Inferior parietal cortex (tissue), 1 donor: ENCODE measurements around the gene PARP9.
A peak's percentile ranks its signal among the peaks of the same experiment; 100 is the strongest.
"Not testable (repeated sequence)": the region's sequence is repeated elsewhere in the genome, so short reads cannot be mapped to it uniquely, and the experiment has no call there.

Experiments used
- DNase-seq: peaks from one replicate; pipeline ENCODE4 v3.0.0-alpha.2; 2016; ENCODE audit errors: extremely low spot score

PARP9 gene

DNA sequence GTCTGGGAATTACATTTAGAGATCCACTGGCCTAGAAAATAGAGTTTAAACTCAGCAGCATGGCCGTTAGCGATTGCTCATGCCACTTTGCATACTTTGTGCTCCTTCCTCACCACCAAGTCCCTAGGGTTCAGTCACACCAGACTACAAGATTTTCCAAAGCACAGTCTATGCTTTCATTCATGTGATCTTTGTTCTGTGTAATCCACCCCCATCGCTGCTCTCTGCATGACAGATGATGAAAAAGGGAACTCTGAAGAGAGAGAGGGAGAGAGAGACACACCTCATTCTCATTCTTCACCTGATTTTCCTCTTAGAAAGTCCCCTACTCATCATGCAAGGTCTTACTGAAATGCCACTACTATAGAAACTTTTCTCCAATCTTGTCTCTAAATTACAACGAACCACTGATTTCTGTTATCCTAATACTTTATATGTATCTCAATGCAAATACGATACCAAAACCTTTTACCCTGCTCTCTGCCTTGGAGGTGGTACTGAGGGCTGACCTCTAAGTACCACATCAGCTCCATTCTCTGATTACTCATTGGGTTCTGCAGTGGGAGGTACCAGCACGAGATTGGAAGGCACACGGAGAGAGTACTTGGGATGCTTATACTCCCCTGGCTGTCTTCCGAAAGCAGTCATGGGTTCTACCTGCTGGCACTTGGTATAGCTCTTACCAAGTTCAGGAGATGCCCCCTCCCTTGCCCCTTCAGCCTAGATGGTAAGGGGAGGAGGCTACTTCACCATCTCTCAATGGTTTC, 12.3 kb upstream of the PARP9 start:
- no peak for DNase-seq

DNA sequence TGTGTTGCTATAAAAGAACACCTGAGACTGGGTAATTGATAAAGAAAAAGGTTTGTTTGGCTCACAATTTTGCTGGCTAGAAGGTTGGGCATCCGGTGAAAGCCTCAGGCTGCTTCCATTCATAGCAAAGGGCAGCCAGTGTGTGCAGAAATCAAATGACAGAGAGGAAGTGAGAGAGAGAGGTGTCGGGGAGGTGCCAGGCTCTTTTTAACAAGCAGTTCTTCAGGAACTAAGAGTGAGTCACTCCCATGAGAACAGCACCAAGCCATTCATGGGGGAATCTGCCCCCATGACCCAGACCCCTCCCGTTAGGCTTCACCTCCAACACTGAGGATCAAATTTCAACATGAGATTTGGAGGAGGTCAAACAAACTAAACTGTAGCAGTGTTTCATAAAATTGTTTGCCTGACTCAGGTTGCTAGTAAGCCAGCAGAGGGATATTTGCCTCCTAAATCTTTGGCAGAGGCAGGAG, 8.9 kb upstream of the PARP9 start:
- DNase-seq: no peak

DNA sequence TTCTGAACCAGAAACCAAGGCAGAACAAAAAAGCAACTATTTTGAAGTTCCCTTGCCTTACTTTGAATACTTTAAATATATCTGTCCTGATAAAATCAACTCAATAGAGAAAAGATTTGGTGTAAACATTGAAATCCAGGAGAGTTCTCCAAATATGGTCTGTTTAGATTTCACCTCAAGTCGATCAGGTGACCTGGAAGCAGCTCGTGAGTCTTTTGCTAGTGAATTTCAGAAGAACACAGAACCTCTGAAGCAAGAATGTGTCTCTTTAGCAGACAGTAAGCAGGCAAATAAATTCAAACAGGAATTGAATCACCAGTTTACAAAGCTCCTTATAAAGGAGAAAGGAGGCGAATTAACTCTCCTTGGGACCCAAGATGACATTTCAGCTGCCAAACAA, 4.7 kb upstream of the PARP9 start:
- no peak for DNase-seq

DNA sequence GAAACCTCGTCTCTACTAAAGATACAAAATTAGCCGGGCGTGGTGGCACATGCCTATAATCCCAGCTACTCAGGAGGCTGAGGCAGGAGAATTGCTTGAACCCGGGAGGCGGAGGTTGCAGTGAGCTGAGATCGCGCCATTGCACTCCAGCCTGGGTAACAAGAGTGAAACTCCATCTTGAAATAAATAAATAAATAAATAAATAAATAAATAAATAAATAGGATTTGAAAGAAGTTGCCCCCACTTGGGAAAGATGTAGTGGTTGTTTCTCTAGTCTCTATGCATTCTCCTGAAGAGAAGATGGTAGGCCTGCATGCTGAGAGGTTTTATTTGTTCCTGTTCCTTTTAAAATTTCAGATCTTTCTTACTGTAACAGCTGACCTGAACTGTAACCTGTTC, 4.0 kb upstream of the PARP9 start:
- not testable (repeated sequence) for DNase-seq

DNA sequence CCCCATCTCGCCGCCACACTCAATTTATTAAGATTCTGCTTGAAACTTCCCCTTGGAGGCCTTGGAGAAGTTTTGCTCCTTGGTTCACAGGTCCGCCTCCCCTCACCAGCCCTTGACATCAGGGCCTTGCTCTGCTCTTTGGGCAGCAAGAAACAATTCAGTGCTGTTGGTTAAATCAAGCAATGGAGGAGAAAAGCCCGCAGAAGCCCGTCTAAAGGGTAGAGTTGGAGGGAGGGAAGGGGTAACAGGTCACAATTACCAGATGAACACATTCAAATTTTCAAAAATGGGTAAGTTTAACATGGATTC, 429 bp downstream of the PARP9 start:
- no peak for DNase-seq

DNA sequence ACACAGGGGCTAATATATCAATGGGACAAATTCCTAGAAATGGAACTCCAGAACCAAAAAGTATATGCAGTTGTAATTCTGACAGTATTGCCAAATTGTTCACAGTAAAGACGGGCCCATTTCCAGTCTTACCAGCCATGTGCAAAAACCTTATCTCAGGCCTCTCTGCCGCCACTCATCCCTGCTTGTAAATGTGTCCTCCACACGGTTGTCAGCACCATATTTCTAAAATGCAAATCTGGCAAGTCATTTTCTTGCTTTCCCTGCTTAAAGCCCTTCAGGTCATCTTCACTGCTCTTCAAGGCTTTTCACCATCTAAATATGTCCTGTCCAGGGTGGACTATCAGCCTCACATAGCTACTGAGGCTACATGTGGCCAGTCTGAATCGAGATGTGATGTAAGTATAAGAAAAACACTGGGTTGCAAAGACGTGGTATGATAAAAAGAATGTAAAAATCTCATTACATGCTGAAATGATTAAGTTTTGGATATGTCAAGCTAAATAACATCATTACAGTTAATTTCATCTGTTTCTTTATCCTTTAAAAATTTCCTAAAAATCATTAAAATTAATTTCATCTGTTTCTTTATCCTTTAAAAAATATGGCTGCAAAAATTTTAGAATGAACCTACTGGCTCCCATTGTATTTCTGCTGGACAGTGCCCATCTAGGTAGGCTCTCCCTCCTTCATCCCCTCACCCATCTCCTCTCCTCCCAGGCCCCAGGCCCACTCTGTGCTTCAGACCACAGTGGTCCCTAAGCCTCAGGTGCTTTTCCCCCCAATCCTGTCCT, 980 bp downstream of the PARP9 start:
- DNase-seq: no peak

DNA sequence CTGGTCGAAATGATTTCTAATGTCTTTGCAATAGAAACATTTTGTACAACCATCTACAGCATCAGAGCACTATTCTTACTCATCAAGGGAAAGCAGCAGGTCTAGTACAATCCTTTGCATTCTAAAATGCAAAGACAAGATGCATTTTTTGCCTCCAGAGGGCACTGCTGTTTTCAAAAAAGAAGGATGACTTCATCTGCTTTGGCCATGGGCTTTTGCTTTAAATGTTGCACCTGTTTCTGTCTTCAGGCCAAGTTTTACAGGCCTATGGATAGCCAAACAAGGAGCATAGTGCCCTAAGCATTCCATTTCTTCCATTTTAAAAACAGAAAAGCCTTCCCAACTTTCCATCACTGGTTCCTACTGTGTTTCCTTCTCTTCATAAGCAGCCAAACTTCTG, 3.4 kb downstream of the PARP9 start:
- peak; percentile 66 for DNase-seq

DNA sequence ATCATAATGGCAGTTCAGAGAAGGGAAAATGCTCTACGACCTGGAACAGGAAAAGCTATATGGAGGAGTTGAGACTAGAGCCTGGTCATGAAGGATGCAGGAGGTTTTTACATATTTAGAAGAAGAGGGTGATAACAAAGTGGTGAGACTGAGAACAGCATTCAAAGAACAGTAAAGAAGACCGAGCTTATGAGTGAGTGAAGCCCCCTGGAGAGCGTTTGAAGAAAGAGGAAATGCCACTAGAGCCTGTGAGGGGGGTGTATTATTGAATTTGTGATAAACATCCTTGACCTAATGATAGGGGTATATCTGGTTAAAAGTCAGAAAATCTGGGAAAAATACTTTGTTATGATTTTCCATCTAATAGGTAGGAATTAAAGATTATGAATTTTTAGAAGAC, 4.2 kb downstream of the PARP9 start:
- no peak for DNase-seq

DNA sequence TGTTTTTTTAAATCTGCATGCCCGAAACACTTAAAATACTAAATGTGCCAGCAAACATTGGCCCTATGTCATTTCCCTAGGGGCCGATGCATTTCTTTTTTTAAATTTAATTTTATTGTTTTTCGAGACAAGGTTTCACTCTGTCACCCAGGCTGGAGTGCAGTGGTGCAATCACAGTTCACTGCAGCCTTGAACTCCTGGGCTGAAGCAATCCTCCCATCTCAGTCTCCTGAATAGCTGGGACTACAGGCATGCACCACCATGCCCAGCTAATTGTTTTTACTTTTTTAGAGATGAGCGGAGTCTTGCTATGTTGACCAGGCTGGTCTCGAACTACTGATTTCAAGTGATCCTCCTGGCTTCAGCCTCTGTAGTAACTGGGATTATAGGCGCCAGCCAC, 5.5 kb downstream of the PARP9 start:
- no peak for DNase-seq

DNA sequence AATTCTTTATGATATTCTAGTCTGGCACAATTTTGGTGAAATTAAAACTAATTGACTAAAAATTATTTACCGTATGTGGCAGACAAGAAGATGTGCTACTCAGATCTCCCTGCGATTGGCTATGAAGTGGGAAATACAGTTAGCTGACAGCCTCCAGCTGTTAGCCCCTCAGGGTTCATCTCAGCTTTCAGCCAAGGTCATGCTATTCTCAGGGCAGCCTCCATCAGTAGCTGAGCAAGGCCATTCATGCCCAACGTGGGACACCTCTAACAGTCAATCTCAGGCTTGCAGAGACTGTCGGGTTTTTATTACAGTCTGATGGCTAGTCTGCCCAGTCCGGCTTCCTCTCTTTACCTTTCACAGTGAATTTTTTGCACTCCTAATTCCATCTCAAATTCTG, 6.7 kb downstream of the PARP9 start:
- no peak for DNase-seq

DNA sequence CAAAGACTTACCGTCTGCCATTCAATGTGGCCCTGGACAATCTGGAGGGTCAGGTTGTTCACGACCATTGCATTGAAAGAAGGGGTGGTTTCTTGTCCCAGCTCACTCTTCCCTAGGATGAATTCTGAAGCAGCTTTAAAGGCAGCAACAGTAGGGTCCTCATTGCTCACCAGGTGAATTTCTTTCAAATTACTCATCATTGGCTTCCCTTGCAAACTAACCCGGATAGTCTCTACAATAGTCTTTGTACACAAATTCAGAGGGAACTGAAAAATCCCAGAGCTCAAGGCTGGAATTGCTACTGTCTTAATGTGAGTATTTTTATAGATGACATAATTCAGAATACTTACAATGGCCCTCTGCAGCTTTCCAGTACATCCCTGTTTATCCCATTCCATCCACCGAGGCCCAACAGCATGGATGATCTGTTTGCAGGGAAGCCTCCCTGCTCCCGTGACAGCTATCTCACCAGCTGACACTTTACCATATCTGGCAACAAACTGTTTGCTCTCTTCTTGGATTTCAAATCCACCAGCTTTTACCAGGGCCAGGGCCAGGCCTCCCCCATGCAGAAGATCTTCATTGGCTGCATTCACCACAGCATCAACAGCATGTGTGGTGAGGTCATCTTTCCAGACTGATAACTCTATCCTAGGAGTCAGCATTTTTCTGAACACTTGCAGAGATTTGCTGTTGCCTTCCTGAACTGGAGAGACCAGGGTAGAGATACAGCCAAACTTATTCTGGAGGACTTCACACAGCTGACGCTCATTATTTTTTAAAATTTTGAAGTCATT, 8.6 kb downstream of the PARP9 start:
- DNase-seq: no peak

DNA sequence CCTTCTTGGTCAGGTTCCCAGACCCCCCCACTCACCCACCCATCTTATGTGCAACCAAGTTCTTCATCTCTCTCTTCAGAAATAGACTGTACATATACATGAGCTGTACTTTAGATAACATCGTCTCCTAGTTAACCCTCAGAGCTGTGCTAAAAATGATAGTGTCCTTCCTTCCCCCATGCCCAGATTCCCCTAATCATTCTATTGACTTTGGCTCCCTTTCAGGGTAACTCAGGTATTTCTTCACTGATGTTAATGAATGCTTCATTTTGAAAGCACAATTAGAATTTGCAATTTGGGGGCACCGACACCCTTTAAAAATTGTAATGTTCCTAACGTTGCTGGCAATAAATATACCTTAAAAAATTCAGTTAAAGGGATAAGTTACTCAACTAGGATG, 10.9 kb downstream of the PARP9 start:
- DNase-seq: no peak

DNA sequence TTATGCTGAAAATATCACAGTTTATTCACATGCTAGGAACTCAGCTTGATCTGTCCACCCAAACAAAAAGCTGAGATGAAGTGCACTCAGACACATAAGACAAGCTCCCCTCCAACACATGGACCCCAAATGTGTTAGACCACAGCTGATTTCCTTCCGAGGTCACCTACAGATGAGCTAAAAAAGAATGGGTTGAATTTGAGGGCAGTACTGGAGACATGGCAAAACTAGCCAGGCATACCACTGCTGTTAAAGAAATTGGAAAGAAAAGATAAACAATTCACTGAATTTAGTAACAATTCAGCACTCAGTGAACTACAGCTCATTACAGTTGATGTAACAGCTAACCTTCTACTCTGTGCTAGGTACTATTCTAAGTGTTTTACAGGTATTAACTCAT, 15.5 kb downstream of the PARP9 start:
- no peak for DNase-seq

DNA sequence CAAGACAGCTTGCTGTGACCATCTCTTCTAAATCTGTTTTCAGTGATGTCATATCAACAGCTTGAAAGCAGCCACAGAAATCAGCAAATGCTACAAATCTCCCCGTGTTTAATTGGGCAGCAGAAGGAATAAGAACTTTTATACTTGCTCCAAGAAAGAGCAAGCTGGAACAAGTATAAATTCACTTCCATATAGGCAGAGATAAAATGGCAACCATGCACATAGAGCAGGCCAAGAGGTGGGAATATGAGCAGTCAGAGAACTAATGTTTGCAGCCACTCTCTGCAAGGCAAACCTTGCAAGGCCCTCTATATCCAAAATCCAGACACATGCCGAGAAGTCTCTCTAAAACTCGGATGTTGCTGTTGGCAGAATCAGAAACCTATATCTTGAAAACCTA, 16.0 kb downstream of the PARP9 start:
- DNase-seq: no peak

DNA sequence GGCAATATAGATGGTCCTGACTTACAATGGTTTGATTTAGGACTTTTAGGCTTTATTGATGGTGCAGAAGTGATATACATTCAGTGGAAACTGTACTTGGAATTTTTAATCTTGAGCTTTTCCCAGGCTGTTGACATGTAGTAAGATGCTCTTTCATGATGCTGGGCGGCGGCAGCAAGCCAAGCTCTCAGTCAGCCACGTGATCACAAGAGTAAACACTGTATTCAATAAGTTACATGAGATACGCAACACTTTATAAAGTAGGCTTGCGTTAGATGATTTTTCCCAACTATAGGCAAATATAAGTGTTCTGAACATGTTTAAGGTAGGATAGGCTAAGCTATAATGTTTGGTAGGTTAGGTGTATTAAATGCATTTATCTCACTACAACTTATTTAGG, 17.9 kb downstream of the PARP9 start:
- no peak for DNase-seq

DNA sequence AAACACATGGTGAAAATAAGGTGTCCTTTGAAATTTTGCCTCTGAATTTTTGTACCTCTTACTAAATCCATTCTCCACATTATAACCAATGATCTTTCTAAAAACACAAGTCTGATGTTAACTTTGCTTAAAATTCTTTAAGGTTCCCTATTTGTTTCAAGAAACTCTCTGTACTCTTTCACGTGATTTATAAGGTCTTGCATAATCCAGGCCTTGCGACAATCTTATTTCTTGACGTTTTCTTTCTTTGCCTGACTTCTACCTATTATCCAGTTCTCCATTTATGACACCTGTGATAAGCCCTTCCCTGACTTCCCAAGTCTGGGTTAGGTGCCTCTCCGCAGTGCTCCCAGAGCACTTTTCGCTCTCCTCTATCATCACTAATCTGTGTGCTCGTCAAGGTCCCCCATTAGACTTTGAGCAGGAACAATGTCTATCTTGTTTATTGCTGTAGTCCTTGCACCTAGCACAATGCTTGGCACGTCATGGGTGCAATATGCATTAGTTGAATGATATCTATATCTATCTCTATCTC, 25.1 kb downstream of the PARP9 start:
- no peak for DNase-seq

DNA sequence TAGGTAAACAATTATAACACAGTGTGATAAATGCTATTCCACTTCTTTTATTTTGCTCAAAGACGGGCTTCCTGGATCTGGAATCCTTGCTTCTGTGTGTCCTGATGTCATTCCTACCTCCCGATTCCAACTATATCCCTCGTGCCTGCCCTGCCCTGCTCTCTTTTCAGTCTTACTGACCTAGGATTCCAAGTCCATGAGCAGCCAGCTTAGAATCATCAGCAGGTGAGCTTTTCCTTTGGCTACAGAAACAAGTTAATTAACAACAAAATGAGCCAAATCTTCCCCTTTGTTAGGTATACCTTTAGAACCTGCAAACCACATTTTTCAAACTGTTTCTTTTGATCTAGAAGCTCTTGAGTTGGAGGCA, 27.5 kb downstream of the PARP9 start:
- no peak for DNase-seq

DNA sequence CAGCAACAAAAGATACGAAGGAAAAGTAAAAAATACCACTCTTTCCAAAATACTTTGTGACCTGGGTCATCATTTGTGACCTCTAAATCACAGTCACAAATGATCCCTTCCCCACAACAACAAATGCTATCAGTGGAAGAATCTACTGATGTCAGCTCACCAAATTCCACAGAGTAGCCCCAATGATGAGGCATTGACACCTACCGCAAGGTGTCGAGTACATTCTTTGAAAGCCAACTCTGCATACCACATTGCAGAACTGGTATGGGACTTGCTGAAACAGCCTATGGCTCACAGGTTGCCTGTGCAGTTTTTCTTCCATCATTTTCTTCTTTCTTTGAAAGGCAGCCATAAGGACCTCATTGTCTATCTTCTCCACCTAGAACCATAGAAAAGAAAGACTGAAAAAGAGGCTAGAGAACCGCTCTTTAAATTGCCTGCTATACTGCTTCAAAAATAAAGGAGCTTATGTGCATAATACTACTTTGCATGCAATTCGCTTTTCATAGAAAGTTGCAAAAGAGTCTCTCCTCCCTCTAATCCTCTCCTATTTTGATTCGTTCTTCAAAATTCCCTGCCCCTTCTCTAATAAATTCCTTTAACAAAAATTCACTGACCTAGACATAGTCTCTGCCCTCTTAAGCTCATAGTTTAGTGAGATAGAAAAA, 28.0 kb downstream of the PARP9 start:
- no peak for DNase-seq

DNA sequence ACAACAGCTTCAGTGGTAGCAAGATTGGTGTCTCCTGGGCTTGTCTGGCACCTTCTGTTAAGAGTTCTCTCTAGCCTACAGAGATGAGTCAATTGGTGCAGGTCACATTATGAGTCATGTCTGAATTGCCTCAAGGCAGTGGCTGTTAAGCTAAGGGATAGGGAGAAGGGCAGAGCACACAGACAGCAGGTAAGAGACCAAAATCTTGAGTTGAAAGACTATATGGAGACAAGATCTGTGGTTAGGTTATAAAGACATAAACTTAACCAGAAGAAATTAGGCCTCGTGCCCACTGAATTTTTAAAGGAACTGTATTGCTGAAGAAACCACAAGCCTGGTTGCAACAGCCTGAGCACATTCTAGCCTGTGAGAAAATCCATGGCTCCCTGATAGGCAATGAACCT, 30.2 kb downstream of the PARP9 start:
- DNase-seq: no peak

DNA sequence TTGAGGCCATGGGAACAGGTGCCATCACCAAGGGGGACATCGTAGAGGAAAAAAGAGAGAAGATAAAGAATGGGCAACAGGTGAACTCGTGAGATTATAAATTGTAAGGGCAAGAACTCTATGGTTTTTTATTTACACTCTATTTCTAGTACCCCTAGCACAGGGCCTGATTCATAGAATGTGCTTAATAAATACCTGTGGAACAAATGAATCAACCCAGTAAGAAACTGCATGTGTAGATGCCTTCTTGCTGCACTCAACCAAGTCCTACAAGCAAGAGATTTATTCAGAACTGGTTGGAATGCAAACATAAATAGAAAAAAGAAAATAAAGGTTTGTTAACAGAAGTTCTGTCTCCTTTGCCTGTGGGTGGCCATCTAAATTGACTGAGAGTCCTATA, 30.6 kb downstream of the PARP9 start:
- no peak for DNase-seq

DNA sequence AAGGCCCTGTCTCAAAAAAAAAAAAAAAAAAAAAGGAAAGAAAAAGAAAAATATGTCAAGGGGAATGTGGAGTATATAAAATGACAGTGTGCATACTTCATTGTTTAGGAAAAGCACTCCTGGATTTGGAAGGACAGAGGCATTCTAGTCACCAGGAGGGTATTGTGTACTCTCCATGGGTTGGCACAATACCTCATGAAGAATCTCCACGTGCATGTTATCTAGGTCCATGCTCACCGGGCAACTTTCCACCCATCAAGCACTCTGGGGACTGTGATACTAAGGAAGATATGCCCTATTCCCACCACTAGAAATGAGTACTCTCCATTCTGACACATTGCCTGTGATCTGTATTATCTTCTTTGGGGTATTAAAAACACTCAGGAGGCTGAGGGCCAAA, 33.9 kb downstream of the PARP9 start:
- DNase-seq: no peak

DNA sequence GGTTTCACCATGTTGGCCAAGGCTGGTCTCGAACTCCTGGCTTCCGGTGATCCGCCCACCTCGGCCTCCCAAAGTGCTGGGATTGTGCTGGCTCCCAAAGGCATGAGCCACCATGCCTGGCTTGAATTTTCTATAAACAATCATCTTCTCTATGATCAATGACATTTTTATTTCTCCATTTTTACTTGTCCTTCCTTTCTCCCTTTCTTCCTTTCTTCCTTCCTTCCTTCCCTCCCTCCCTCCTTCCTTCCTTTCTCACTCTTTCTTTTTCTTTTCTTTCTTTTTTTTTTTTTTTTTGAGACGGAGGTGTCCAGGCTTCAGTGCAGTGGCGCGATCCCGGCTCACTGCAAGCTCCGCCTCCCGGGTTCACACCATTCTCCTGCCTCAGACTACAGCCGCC, 40.8 kb downstream of the PARP9 start:
- DNase-seq: no peak
